HL-60 (cell line): ENCODE measurements around the gene COL19A1.
"Not testable (repeated sequence)": the region's sequence is repeated elsewhere in the genome, so short reads cannot be mapped to it uniquely, and the experiment has no call there.

Experiments used
- DNase-seq, 2 experiments: peaks; one replicate each; pipeline ENCODE4 v3.0.0-alpha.2; 2010 to 2020; ENCODE audit warnings: low read depth in 1 of 2, low spot score in 1 of 2
- H3K27ac ChIP-seq: fragments of 250-450 bp; sonication (Bioruptor Pico); replicated peaks from 2 replicates; pipeline ENCODE4 v1.5.1; 2020; ENCODE audit warnings: mild to moderate bottlenecking, moderate library complexity
- H3K27me3 ChIP-seq: fragments of 250-450 bp; sonication (Bioruptor Pico); 2 replicates; pipeline ENCODE4 v1.5.1; 2021; ENCODE audit warnings: mild to moderate bottlenecking, moderate library complexity; ENCODE audit not compliant: insufficient read depth, poor library complexity, severe bottlenecking
- H3K4me3 ChIP-seq: replicated peaks from 2 replicates; pipeline ENCODE4 v1.5.1; 2011; ENCODE audit warnings: mild to moderate bottlenecking, control low read depth, low read length; ENCODE audit not compliant: insufficient read depth
- CTCF ChIP-seq: IDR thresholded peaks from one replicate; pipeline ENCODE4 v1.5.1; 2011; ENCODE audit warnings: low read length, control low read depth, inconsistent platforms; ENCODE audit not compliant: insufficient read depth
- GABPA ChIP-seq: IDR thresholded peaks from 2 replicates; pipeline ENCODE4 v1.6.1; 2012; ENCODE audit warnings: low read depth
- POLR2AphosphoS5 ChIP-seq: IDR thresholded peaks from 2 replicates; pipeline ENCODE4 v1.6.1; 2012; ENCODE audit warnings: low read depth
- REST ChIP-seq: IDR thresholded peaks from 2 replicates; pipeline ENCODE4 v1.6.1; 2012; ENCODE audit warnings: low read depth; ENCODE audit not compliant: insufficient replicate concordance
- SPI1 ChIP-seq: IDR thresholded peaks from 2 replicates; pipeline ENCODE4 v1.6.1; 2012; ENCODE audit warnings: low read depth, mild to moderate bottlenecking, borderline replicate concordance

The COL19A1 gene

GRCh38 chr6:69954733-69955132 is 88.4 kb downstream of the COL19A1 start:
- no peak for DNase-seq
- Histone ChIP-seq H3K4me3 (no peak overlapping the region), H3K27ac (no peak overlapping the region), H3K27me3 (no peaks in the 10 kb centered on the region)
- no peak for TF ChIP-seq POLR2AphosphoS5
- no peak for TF ChIP-seq REST
- TF ChIP-seq GABPA, result no peak
- no peak for TF ChIP-seq SPI1
- TF ChIP-seq CTCF, result no peak

GRCh38 chr6:69957985-69958559 is 91.7 kb downstream of the COL19A1 start:
- Histone ChIP-seq H3K4me3 (no peak overlapping the region), H3K27me3 (no peaks in the 10 kb centered on the region), H3K27ac (no peak overlapping the region)
- no peak for TF ChIP-seq GABPA
- TF ChIP-seq SPI1, result no peak
- no peak for TF ChIP-seq REST
- no peak for TF ChIP-seq POLR2AphosphoS5
- no peak for TF ChIP-seq CTCF
- DNase-seq, result no peak

- Histone ChIP-seq H3K4me3 (no peak overlapping the region), H3K27ac (no peak overlapping the region), H3K27me3 (no peaks in the 10 kb centered on the region)
- TF ChIP-seq CTCF (no peak), SPI1 (no peak), REST (no peak), POLR2AphosphoS5 (no peak), GABPA (no peak)
- no peak for DNase-seq
Measured at GRCh38 chr6:69958978-69959377, 92.6 kb downstream of the COL19A1 start.

- not testable (repeated sequence) for H3K27me3 ChIP-seq, DNase-seq, H3K4me3 ChIP-seq, H3K27ac ChIP-seq
Measured at GRCh38 chr6:69965974-69966373, 99.6 kb downstream of the COL19A1 start.
